NT2/D1 (cell line): ENCODE results near the gene LGALS14.
"Not testable (repeated sequence)": the region's sequence is repeated elsewhere in the genome, so short reads cannot be mapped to it uniquely, and the experiment has no call there.

Source experiments
- DNase-seq: peaks from one replicate; pipeline ENCODE4 v3.0.0-alpha.2; 2011; ENCODE audit warnings: low read depth, low spot score
- H3K27me3 ChIP-seq: 2 replicates; pipeline ENCODE4 v1.6.0; 2011; ENCODE audit warnings: mild to moderate bottlenecking; ENCODE audit not compliant: insufficient read length, insufficient read depth
- H3K36me3 ChIP-seq: 2 replicates; pipeline ENCODE4 v1.6.1; 2011; ENCODE audit warnings: mild to moderate bottlenecking, low read length, mixed read lengths; ENCODE audit not compliant: insufficient read depth, insufficient read length
- H3K4me1 ChIP-seq: 2 replicates; pipeline ENCODE4 v1.5.1; 2011; ENCODE audit not compliant: insufficient read depth, insufficient read length
- H3K4me3 ChIP-seq: 2 replicates; pipeline ENCODE4 v1.5.1; 2011; ENCODE audit warnings: low read depth; ENCODE audit not compliant: insufficient read length
- H3K9ac ChIP-seq: 2 replicates; pipeline ENCODE4 v1.6.0; 2011; ENCODE audit warnings: low read depth; ENCODE audit not compliant: insufficient read length
- H3K9me3 ChIP-seq: 2 replicates; pipeline ENCODE4 v1.5.1; 2011; ENCODE audit warnings: mild to moderate bottlenecking, low read length; ENCODE audit not compliant: insufficient read depth
- SUZ12 ChIP-seq: IDR thresholded peaks from 2 replicates; pipeline ENCODE4 v1.6.1; 2011; ENCODE audit not compliant: insufficient read length, insufficient read depth; ENCODE audit errors: extremely low read depth
- YY1 ChIP-seq: IDR thresholded peaks from 2 replicates; pipeline ENCODE4 v1.6.1; 2011; ENCODE audit not compliant: insufficient read length, insufficient read depth
- ZNF274 ChIP-seq: IDR thresholded peaks from 2 replicates; pipeline ENCODE4 v1.6.1; 2011; ENCODE audit warnings: mild to moderate bottlenecking, low read depth, low read length

LGALS14 gene

GRCh38 chr19:39704181-39705044, at the start of gene LGALS14:
Gene LGALS14 (plus strand): TSS chr19:39704481. CDS start chr19:39704529, 48 bp downstream.
- no peak for DNase-seq
- no peaks in the 10 kb centered on the region for H3K27me3 ChIP-seq

GRCh38 chr19:39655613-39656012, 48.7 kb upstream of the LGALS14 start, which contains the start of gene LGALS16:
Gene LGALS16 (plus strand): TSS chr19:39655913. CDS start chr19:39655962, 49 bp downstream.
- TF ChIP-seq YY1 (no peak), SUZ12 (no peak), ZNF274 (no peak)
- no peak within 1 kb of the TSS for H3K4me3 ChIP-seq
- no peak within 1 kb of the TSS for H3K9ac ChIP-seq
- H3K9me3 ChIP-seq, result no peaks in the 10 kb centered on the region
- H3K36me3 ChIP-seq, result no peaks in the 10 kb centered on the region
- no peaks in the 10 kb centered on the region for H3K4me1 ChIP-seq
- DNase-seq, result no peak
- H3K27me3 ChIP-seq, result peaks cover 13% of the 10 kb centered on the region

More at GRCh38 chr19:39704181-39705044, at the start of gene LGALS14:
- Histone ChIP-seq H3K9ac (no peak within 1 kb of the TSS), H3K36me3 (no peaks in the 10 kb centered on the region), H3K4me3 (no peak within 1 kb of the TSS), H3K4me1 (no peaks in the 10 kb centered on the region), H3K9me3 (no peaks in the 10 kb centered on the region)
- TF ChIP-seq SUZ12, result no peak

GRCh38 chr19:39659791-39660190, 44.5 kb upstream of the LGALS14 start:
- Histone ChIP-seq H3K27me3 (peaks cover 14% of the 10 kb centered on the region), H3K4me1 (no peaks in the 10 kb centered on the region), H3K9me3 (no peaks in the 10 kb centered on the region), H3K4me3 (no peak overlapping the region), H3K9ac (no peak overlapping the region), H3K36me3 (no peaks in the 10 kb centered on the region)
- no peak for TF ChIP-seq ZNF274
- DNase-seq, result no peak

GRCh38 chr19:39660661-39661060, 43.6 kb upstream of the LGALS14 start:
- no peak for TF ChIP-seq YY1
- TF ChIP-seq ZNF274, result no peak
- TF ChIP-seq SUZ12, result no peak
- Histone ChIP-seq H3K4me3 (no peak overlapping the region), H3K27me3 (peaks cover 14% of the 10 kb centered on the region), H3K4me1 (no peaks in the 10 kb centered on the region), H3K9ac (no peak overlapping the region), H3K36me3 (no peaks in the 10 kb centered on the region), H3K9me3 (0 out of 2 replicates have a peak, but pooled peaks cover under 1% of the 10 kb centered on the region)
- no peak for DNase-seq

- H3K9me3 ChIP-seq, result peaks cover 6% of the 10 kb centered on the region; the same call in 1 of the 2 replicates
- no peak overlapping the region for H3K9ac ChIP-seq
- no peaks in the 10 kb centered on the region for H3K36me3 ChIP-seq
- no peak overlapping the region for H3K4me3 ChIP-seq
- peaks cover 14% of the 10 kb centered on the region for H3K27me3 ChIP-seq
- no peak for TF ChIP-seq YY1
- no peaks in the 10 kb centered on the region for H3K4me1 ChIP-seq
- DNase-seq, result no peak
Observed at GRCh38 chr19:39661565-39661964, 42.7 kb upstream of the LGALS14 start.

GRCh38 chr19:39669860-39670259, 34.4 kb upstream of the LGALS14 start:
- H3K27me3 ChIP-seq, H3K4me1 ChIP-seq, DNase-seq, H3K9me3 ChIP-seq, H3K4me3 ChIP-seq, H3K9ac ChIP-seq, H3K36me3 ChIP-seq: not testable (repeated sequence)

GRCh38 chr19:39670998-39671397, 33.3 kb upstream of the LGALS14 start:
- Histone ChIP-seq H3K27me3 (no peaks in the 10 kb centered on the region), H3K9me3 (peaks cover 2% of the 10 kb centered on the region; the same call in 1 of the 2 replicates), H3K36me3 (no peaks in the 10 kb centered on the region), H3K4me3 (no peak overlapping the region), H3K4me1 (no peaks in the 10 kb centered on the region), H3K9ac (no peak overlapping the region)
- no peak for TF ChIP-seq SUZ12
- TF ChIP-seq ZNF274, result no peak
- no peak for TF ChIP-seq YY1
- no peak for DNase-seq
